GM12873 (cell line): ENCODE measurements around the gene PITPNB.

Experiments used
- TF ChIP-seq, protein P1 (sequence below): IDR thresholded peaks from 2 replicates; pipeline ENCODE4 v1.5.1; 2012; ENCODE audit warnings: low read depth, mild to moderate bottlenecking, moderate library complexity, low read length, control low read depth; ENCODE audit not compliant: insufficient read depth; ENCODE audit errors: missing control alignments

The PITPNB gene

DNA sequence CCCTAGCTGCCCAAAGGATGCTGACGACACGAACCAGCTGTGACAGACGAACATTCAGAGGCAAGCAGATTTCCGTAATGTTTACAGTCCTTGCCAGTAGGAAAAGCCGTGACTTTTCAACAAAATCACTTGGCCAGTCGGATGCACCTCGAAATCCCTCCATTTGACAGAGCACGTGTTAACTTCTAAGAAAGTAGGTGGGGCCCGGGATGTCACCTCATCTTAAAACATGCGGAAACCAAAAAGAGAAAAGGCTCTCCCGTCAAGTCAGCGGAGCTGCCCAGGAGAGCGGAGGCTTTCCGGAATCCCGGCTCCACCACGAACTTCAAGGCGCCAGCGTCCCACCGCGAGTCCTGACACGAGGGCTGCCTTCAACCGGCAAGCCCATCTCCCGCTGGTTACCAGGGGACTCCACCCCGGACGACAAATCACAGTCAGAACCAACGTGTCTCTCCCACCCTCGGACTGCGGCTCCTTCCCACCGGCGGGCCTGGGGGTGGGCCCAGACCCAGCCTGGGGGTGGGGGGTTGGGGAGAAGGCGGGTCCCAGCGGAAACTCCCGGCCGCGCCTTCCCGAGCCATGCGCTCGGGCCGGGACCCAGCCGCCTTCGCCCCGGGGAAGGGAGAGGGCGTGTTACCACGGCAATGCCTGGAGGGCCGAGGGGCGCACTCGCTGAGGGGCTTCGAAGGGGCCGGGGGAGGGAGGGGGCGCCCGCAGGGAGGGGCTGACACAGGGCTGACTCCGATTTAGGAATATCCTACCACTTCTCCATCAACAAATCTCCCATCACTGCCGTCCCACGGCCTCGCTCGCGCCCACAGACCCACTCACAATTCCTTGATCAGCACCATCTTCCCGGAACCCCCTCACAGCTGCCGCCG is 475 bp downstream of the PITPNB start:
- TF ChIP-seq, protein P1, sequence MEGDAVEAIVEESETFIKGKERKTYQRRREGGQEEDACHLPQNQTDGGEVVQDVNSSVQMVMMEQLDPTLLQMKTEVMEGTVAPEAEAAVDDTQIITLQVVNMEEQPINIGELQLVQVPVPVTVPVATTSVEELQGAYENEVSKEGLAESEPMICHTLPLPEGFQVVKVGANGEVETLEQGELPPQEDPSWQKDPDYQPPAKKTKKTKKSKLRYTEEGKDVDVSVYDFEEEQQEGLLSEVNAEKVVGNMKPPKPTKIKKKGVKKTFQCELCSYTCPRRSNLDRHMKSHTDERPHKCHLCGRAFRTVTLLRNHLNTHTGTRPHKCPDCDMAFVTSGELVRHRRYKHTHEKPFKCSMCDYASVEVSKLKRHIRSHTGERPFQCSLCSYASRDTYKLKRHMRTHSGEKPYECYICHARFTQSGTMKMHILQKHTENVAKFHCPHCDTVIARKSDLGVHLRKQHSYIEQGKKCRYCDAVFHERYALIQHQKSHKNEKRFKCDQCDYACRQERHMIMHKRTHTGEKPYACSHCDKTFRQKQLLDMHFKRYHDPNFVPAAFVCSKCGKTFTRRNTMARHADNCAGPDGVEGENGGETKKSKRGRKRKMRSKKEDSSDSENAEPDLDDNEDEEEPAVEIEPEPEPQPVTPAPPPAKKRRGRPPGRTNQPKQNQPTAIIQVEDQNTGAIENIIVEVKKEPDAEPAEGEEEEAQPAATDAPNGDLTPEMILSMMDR, result no peak

- TF ChIP-seq, protein P1, result no peak
Observed at GRCh38 chr22:27915986-27916385, 3.1 kb downstream of the PITPNB start.

GRCh38 chr22:27913162-27913741 is 5.8 kb downstream of the PITPNB start:
- TF ChIP-seq, protein P1, result no peak

GRCh38 chr22:27912101-27912500 is 7.0 kb downstream of the PITPNB start:
- TF ChIP-seq, protein P1, result no peak

DNA sequence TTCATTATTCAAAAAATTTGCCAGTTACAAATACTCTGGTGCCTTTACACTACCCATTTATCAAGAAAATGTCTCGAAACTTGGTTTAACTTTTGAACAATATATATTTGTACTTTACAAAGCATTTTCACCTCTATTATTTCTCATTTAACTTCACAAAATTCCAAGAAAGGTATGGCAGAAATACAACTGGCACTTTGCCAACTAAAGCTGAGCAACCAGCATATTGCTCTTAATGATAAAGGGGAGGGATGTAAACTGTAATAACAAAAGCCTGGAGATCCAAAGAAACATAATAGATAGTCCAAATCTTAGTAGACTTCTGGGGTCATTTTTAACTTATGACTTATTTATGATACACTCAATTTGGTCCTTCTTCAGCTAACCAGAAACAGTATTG is 7.7 kb downstream of the PITPNB start:
- TF ChIP-seq, protein P1, result no peak

GRCh38 chr22:27906241-27906640 is 12.8 kb downstream of the PITPNB start:
- TF ChIP-seq, protein P1, result no peak

DNA sequence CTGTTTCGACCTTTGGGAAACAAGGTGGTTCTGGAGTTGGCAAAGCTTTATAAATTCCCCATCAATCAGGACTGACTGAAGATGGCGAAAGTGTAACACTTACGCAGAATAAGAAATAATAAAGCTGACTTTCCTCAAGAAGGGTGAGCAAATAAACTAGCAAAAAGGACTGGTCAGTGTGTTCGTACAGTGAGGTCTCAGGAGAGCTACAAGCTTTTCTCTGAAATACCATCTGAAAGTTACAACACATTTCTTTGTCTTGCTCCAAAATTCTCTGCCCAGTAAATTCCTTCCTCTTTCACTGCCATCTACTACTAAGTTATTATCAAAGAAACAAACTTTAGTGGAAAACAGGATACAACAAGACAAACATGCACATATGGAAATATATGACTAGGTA is 13.4 kb downstream of the PITPNB start:
- TF ChIP-seq, protein P1, result no peak
